Measurements from ENCODE around the gene DUSP7.

The DUSP7 gene

GRCh38 chr3:52017586-52017985 lies 38.8 kb downstream of the DUSP7 start:
- Histone ChIP-seq H3K4me2 (ENCODE audit: low read depth, low read length, poor library complexity, severe bottlenecking) (no peak overlapping the region), H3K9me2 (replicated peaks; ENCODE audit: insufficient read depth, low read length) (no peaks in the 10 kb centered on the region), H3K27ac (ENCODE audit: low read depth, low read length) (no peak overlapping the region), H3K9me3 (ENCODE audit: insufficient read depth, low read length) (no peaks in the 10 kb centered on the region), H3K9ac (ENCODE audit: low read length) (no peak overlapping the region), H4K20me1 (ENCODE audit: low read depth, low read length) (no peaks in the 10 kb centered on the region), H2AFZ (ENCODE audit: low read depth, low read length, severe bottlenecking) (no peak overlapping the region), H3K36me3 (ENCODE audit: low read length) (no peaks in the 10 kb centered on the region), H3K79me2 (ENCODE audit: insufficient read depth, low read length) (no peaks in the 10 kb centered on the region), H3K27me3 (ENCODE audit: low read length) (no peaks in the 10 kb centered on the region), H3K4me3 (ENCODE audit: insufficient read depth, low read length, poor library complexity, severe bottlenecking) (no peak overlapping the region), H3F3A (ENCODE audit: insufficient read depth) (no peaks in the 10 kb centered on the region)
- TF ChIP-seq CTCF (IDR thresholded peaks at IDR 0.05; ENCODE audit: insufficient read depth, low read length, poor library complexity, severe bottlenecking) (no peak), EZH2phosphoT487 (conservative IDR thresholded peaks at IDR 0.05; ENCODE audit: low read length) (no peak)

- H2AFZ ChIP-seq (ENCODE audit: low read depth, low read length, severe bottlenecking): no peak overlapping the region
- no peaks in the 10 kb centered on the region for H3K27me3 ChIP-seq (ENCODE audit: low read length)
- no peak overlapping the region for H3K27ac ChIP-seq (ENCODE audit: low read depth, low read length)
- H3F3A ChIP-seq (ENCODE audit: insufficient read depth): no peaks in the 10 kb centered on the region
- no peak overlapping the region for H3K9ac ChIP-seq (ENCODE audit: low read length)
- TF ChIP-seq EZH2phosphoT487 (conservative IDR thresholded peaks at IDR 0.05; ENCODE audit: low read length) (no peak), CTCF (IDR thresholded peaks at IDR 0.05; ENCODE audit: insufficient read depth, low read length, poor library complexity, severe bottlenecking) (no peak)
- H3K9me2 ChIP-seq (replicated peaks; ENCODE audit: insufficient read depth, low read length): no peaks in the 10 kb centered on the region
- no peaks in the 10 kb centered on the region for H3K79me2 ChIP-seq (ENCODE audit: insufficient read depth, low read length)
- no peaks in the 10 kb centered on the region for H3K36me3 ChIP-seq (ENCODE audit: low read length)
- H3K4me3 ChIP-seq (ENCODE audit: insufficient read depth, low read length, poor library complexity, severe bottlenecking): no peak overlapping the region
- H3K9me3 ChIP-seq (ENCODE audit: insufficient read depth, low read length): no peaks in the 10 kb centered on the region
- H4K20me1 ChIP-seq (ENCODE audit: low read depth, low read length): no peaks in the 10 kb centered on the region
- H3K4me2 ChIP-seq (ENCODE audit: low read depth, low read length, poor library complexity, severe bottlenecking): no peak overlapping the region
Measured at GRCh38 chr3:52015438-52016228, 40.7 kb downstream of the DUSP7 start.

GRCh38 chr3:52014613-52015012 lies 41.8 kb downstream of the DUSP7 start:
- no peaks in the 10 kb centered on the region for H3F3A ChIP-seq (ENCODE audit: insufficient read depth)
- no peaks in the 10 kb centered on the region for H3K9me3 ChIP-seq (ENCODE audit: insufficient read depth, low read length)
- no peak overlapping the region for H3K4me3 ChIP-seq (ENCODE audit: insufficient read depth, low read length, poor library complexity, severe bottlenecking)
- no peak overlapping the region for H3K27ac ChIP-seq (ENCODE audit: low read depth, low read length)
- no peaks in the 10 kb centered on the region for H4K20me1 ChIP-seq (ENCODE audit: low read depth, low read length)
- TF ChIP-seq CTCF (IDR thresholded peaks at IDR 0.05; ENCODE audit: insufficient read depth, low read length, poor library complexity, severe bottlenecking) (no peak), EZH2phosphoT487 (conservative IDR thresholded peaks at IDR 0.05; ENCODE audit: low read length) (no peak)
- H3K9me2 ChIP-seq (replicated peaks; ENCODE audit: insufficient read depth, low read length): no peaks in the 10 kb centered on the region
- no peak overlapping the region for H3K9ac ChIP-seq (ENCODE audit: low read length)
- no peaks in the 10 kb centered on the region for H3K79me2 ChIP-seq (ENCODE audit: insufficient read depth, low read length)
- no peak overlapping the region for H3K4me2 ChIP-seq (ENCODE audit: low read depth, low read length, poor library complexity, severe bottlenecking)
- no peak overlapping the region for H2AFZ ChIP-seq (ENCODE audit: low read depth, low read length, severe bottlenecking)
- no peaks in the 10 kb centered on the region for H3K36me3 ChIP-seq (ENCODE audit: low read length)
- no peaks in the 10 kb centered on the region for H3K27me3 ChIP-seq (ENCODE audit: low read length)

All from SU-DHL-6 (cell line).